Activated T-helper 17 cell treated with anti-CD3 and anti-CD28 coated beads, Interleukin-2, amount 50 U/mL, for 72 hours (primary cell): ENCODE data around the gene MCM10. TPM values are rescaled to one million over a fixed set of nuclear protein-coding genes. Genes with fewer than 3 reads are reported as not detected.
"Not testable (repeated sequence)": the region's sequence is repeated elsewhere in the genome, so short reads cannot be mapped to it uniquely, and the experiment has no call there.

Experiments
- ATAC-seq: fragments of 150-1000 bp; cut with Tn5 transposase; replicated peaks from 2 replicates; pipeline ENCODE4 v1.10.0; 2021; ENCODE audit warnings: mild to moderate bottlenecking, moderate library complexity
- H3K27ac Mint-ChIP-seq: one replicate; pipeline ENCODE4 v1.8.0; 2022; ENCODE audit warnings: mixed read lengths
- H3K27me3 Mint-ChIP-seq: one replicate; pipeline ENCODE4 v1.8.0; 2022; ENCODE audit warnings: mixed read lengths
- H3K36me3 Mint-ChIP-seq: one replicate; pipeline ENCODE4 v1.8.0; 2022; ENCODE audit warnings: low read depth, mild to moderate bottlenecking, mixed read lengths
- H3K4me1 Mint-ChIP-seq: one replicate; pipeline ENCODE4 v1.8.0; 2022; ENCODE audit warnings: mixed read lengths
- H3K4me3 Mint-ChIP-seq: one replicate; pipeline ENCODE4 v1.8.0; 2022; ENCODE audit warnings: mild to moderate bottlenecking, mixed read lengths
- H3K9me3 Mint-ChIP-seq: one replicate; pipeline ENCODE4 v1.8.0; 2022; ENCODE audit warnings: mixed read lengths
- total RNA-seq, 2 donors: library from RNA; stranded (reverse); gene quantifications; one replicate each; pipeline ENCODE4 v1.2.3, GENCODE V29; 2022

Gene MCM10
- total RNA-seq, 2 donors from 2014 or later = 36.4 to 71.0 TPM

GRCh38 chr10:13241613-13242012 is 80.3 kb downstream of the MCM10 start:
- Mint-ChIP-seq H3K4me1 (no peaks in the 10 kb centered on the region), H3K27me3 (no peaks in the 10 kb centered on the region), H3K27ac (no peak overlapping the region), H3K36me3 (no peaks in the 10 kb centered on the region), H3K9me3 (no peaks in the 10 kb centered on the region), H3K4me3 (no peak overlapping the region)
- ATAC-seq = no peak

DNA sequence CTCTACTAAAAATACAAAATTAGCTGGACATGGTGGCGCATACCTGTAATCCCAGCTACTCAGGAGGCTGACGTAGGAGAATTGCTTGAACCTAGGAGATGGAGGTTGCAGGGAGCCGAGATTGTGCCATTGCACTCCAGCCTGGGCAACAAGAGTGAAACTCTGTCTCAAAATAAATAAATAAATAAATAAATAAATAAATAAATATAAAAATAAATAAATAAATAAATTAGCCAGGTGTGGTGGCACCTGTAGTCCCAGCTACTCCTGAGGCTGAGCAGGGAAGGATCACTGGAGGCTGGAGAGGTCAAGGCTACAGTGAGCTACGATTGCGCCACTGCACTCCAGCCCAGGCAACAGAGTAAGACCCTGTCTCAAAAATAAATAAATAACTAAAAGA is 80.9 kb downstream of the MCM10 start:
- not testable (repeated sequence) for H3K36me3 Mint-ChIP-seq, H3K27me3 Mint-ChIP-seq, H3K27ac Mint-ChIP-seq, H3K9me3 Mint-ChIP-seq, H3K4me1 Mint-ChIP-seq, ATAC-seq, H3K4me3 Mint-ChIP-seq

- Mint-ChIP-seq H3K36me3 (no peaks in the 10 kb centered on the region), H3K9me3 (no peaks in the 10 kb centered on the region), H3K4me1 (no peaks in the 10 kb centered on the region), H3K27me3 (no peaks in the 10 kb centered on the region), H3K4me3 (no peak overlapping the region), H3K27ac (no peak overlapping the region)
- ATAC-seq = no peak
These were observed 85.9 kb downstream of the MCM10 start for GRCh38 chr10:13247246-13247645.

GRCh38 chr10:13247784-13248183 is 86.4 kb downstream of the MCM10 start:
- Mint-ChIP-seq H3K36me3 (no peaks in the 10 kb centered on the region), H3K27me3 (no peaks in the 10 kb centered on the region), H3K27ac (no peak overlapping the region), H3K4me1 (no peaks in the 10 kb centered on the region), H3K9me3 (no peaks in the 10 kb centered on the region), H3K4me3 (no peak overlapping the region)
- no peak for ATAC-seq

GRCh38 chr10:13253726-13254125 is 92.4 kb downstream of the MCM10 start:
- ATAC-seq = no peak
- H3K9me3 Mint-ChIP-seq = no peaks in the 10 kb centered on the region
- no peaks in the 10 kb centered on the region for H3K4me1 Mint-ChIP-seq
- no peaks in the 10 kb centered on the region for H3K36me3 Mint-ChIP-seq
- no peak overlapping the region for H3K4me3 Mint-ChIP-seq
- H3K27ac Mint-ChIP-seq = no peak overlapping the region
- H3K27me3 Mint-ChIP-seq = no peaks in the 10 kb centered on the region

DNA sequence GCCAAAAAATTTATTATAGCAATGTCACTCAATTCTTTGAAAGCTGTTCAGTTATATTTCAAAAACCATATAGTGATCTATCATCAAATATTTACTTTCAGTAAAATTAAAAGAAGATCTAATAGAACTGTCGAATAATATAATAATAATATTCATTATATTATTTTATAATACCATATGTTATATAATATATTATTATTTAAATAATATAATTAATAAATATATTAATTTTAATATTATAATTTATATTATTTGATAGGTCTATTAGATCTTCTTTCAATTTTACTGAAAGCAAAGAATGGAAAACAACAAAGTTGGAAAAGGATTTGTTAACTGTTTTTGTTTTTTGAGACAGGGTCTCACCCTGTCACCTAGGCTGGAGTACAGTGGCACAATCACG is 95.3 kb downstream of the MCM10 start:
- H3K27me3 Mint-ChIP-seq = peaks cover 3% of the 10 kb centered on the region

DNA sequence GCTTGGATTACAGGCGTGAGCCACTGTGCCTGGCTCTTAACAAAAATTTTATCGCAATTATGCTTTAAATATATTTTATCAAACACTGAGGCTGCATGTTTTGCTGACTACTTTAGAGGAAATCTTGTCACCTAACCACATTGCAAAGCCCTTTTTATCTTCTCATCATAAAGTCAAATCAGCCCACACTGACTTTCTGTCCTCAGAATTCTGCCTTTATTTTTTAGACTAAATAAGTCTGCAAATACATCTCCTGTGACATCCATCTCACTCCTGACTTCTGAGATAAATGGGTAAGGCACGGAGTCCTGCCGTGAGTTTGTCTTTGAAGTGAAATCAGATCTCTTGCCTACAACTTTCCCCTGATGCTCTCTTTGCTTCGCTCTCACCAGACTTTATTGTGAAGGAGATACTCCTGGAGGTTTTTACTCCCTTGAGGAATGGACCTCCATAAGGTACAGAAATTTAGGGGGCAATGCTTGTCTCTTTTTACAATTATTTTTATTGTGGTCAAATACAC is 96.3 kb downstream of the MCM10 start:
- Mint-ChIP-seq H3K9me3 (no peaks in the 10 kb centered on the region), H3K4me3 (no peak overlapping the region), H3K27me3 (peaks cover 3% of the 10 kb centered on the region), H3K36me3 (no peaks in the 10 kb centered on the region), H3K27ac (no peak overlapping the region), H3K4me1 (no peaks in the 10 kb centered on the region)
- no peak for ATAC-seq

More for the DNA sequence above, 95.3 kb downstream of the MCM10 start:
- no peak overlapping the region for H3K4me3 Mint-ChIP-seq
- no peaks in the 10 kb centered on the region for H3K36me3 Mint-ChIP-seq
- no peaks in the 10 kb centered on the region for H3K9me3 Mint-ChIP-seq
- H3K4me1 Mint-ChIP-seq = no peaks in the 10 kb centered on the region
- ATAC-seq = no peak
- no peak overlapping the region for H3K27ac Mint-ChIP-seq

Other genes with a start within 250 kb of the MCM10 start
- 1 to 10 TPM in 1 of 2 donors, under 1 TPM in 1; 0.26 to 2.5 TPM for gene CCDC3, start 159.8 kb upstream of the MCM10 start, total RNA-seq
- 100 to 1,000 TPM in 1 of 2 donors, 10 to 100 TPM in 1; 90.5 to 119 TPM for gene OPTN, start 61.4 kb upstream of the MCM10 start, total RNA-seq
- gene UCMA, start 72.8 kb downstream of the MCM10 start, total RNA-seq = not detected
- 1 to 10 TPM; 8.2 to 9.2 TPM for gene PHYH, start 138.5 kb downstream of the MCM10 start, total RNA-seq
- gene SEPHS1, start 186.7 kb downstream of the MCM10 start, total RNA-seq = 10 to 100 TPM; 40.4 to 73.7 TPM